Transverse colon (tissue), 4 donors: Measurements from ENCODE around the gene USP47. TPM values are rescaled to one million over a fixed set of nuclear protein-coding genes. Genes with fewer than 3 reads are reported as not detected.

Experiments
- DNase-seq: peaks from one replicate; pipeline ENCODE4 v3.0.0-alpha.2; 2019
- H3K27ac ChIP-seq, 4 donors: fragments of 200-600 bp; sonication (generic); 2 replicates each; pipeline ENCODE4 v1.5.1; 2016 to 2018; ENCODE audit warnings: inconsistent platforms in 4 of 4
- H3K27me3 ChIP-seq: fragments of 200-600 bp; sonication (generic); 2 replicates; pipeline ENCODE4 v1.5.1; 2017; ENCODE audit warnings: inconsistent platforms
- H3K36me3 ChIP-seq, 4 donors: fragments of 200-600 bp; sonication (generic); 2 replicates each; pipeline ENCODE4 v1.5.1; 2017 to 2019; ENCODE audit warnings: inconsistent platforms in 4 of 4
- H3K4me1 ChIP-seq, 4 donors: fragments of 200-600 bp; sonication (generic); 2 replicates each; pipeline ENCODE4 v1.5.1; 2017 to 2020; ENCODE audit warnings: inconsistent platforms in 4 of 4
- H3K4me3 ChIP-seq, 4 donors: fragments of 200-600 bp; sonication (generic); 1 replicate in 1 of 4; 2 replicates in 3 of 4; pipeline versions ENCODE4 v1.5.1 to v1.6.1; 2017 to 2019; ENCODE audit warnings: inconsistent platforms in 4 of 4
- H3K9me3 ChIP-seq, 2 donors: fragments of 200-600 bp; sonication (generic); 2 replicates each; pipeline ENCODE4 v1.5.1; 2017 to 2019; ENCODE audit warnings: inconsistent platforms in 2 of 2
- EP300 ChIP-seq: sonication (generic); formaldehyde crosslinking; IDR thresholded peaks from one replicate; pipeline ENCODE4 v1.6.1; 2017; ENCODE audit warnings: antibody characterized with exemption, low read depth
- POLR2A ChIP-seq: fragments of 450-650 bp; IDR thresholded peaks from one replicate; pipeline ENCODE4 v1.6.1; 2016; ENCODE audit warnings: antibody characterized with exemption, mild to moderate bottlenecking, moderate library complexity
- POLR2AphosphoS5 ChIP-seq, 3 donors: sonication (generic); formaldehyde crosslinking; IDR thresholded peaks; one replicate each; pipeline ENCODE4 v1.6.1; 2016; ENCODE audit warnings: antibody characterized with exemption in 3 of 3
- WGBS, 2 donors: methylation state at CpG; one replicate each; pipeline ENCODE4 v1.1.5; 2018; ENCODE audit warnings: low coverage in 1 of 2; 5-methylcytosine and 5-hydroxymethylcytosine counted together
- in situ Hi-C, 4 donors: fragments of 200-750 bp; cut with MboI; loops; one replicate each; pipeline versions ENCODE4 v1.15.0 to v1.15.1; 2017; ENCODE audit warnings: low sequenced_read_pairs in 3 of 4, low pct_ligation_motif_present in 1 of 4, low pct_unique_long_range_greater_than_20kb in 1 of 4
- intact Hi-C: fragments of 100-400 bp; cut with DNase I; formaldehyde crosslinking; loops from one replicate; pipeline ENCODE4 v1.15.1; 2023; ENCODE audit warnings: low total_unique reads
- total RNA-seq, 4 donors: library from RNA; depleted of rRNA; stranded (reverse); fragments of >200 nt; gene quantifications; one replicate each; pipeline ENCODE4 v1.1.0, GENCODE V29; 2016
- TF ChIP-seq, protein P1 (sequence below), 5 experiments: fragments of 200-600 bp in 3 of 5; fragments of 450-650 bp in 2 of 5; sonication (generic) in 3 of 5; IDR thresholded peaks; 1 replicate in 2 of 5; 2 replicates in 3 of 5; pipeline ENCODE4 v1.5.1; 2016 to 2017; ENCODE audit warnings: antibody characterized with exemption in 5 of 5, inconsistent platforms in 3 of 5, mild to moderate bottlenecking in 2 of 5, moderate library complexity in 1 of 5

USP47 gene, protein sequence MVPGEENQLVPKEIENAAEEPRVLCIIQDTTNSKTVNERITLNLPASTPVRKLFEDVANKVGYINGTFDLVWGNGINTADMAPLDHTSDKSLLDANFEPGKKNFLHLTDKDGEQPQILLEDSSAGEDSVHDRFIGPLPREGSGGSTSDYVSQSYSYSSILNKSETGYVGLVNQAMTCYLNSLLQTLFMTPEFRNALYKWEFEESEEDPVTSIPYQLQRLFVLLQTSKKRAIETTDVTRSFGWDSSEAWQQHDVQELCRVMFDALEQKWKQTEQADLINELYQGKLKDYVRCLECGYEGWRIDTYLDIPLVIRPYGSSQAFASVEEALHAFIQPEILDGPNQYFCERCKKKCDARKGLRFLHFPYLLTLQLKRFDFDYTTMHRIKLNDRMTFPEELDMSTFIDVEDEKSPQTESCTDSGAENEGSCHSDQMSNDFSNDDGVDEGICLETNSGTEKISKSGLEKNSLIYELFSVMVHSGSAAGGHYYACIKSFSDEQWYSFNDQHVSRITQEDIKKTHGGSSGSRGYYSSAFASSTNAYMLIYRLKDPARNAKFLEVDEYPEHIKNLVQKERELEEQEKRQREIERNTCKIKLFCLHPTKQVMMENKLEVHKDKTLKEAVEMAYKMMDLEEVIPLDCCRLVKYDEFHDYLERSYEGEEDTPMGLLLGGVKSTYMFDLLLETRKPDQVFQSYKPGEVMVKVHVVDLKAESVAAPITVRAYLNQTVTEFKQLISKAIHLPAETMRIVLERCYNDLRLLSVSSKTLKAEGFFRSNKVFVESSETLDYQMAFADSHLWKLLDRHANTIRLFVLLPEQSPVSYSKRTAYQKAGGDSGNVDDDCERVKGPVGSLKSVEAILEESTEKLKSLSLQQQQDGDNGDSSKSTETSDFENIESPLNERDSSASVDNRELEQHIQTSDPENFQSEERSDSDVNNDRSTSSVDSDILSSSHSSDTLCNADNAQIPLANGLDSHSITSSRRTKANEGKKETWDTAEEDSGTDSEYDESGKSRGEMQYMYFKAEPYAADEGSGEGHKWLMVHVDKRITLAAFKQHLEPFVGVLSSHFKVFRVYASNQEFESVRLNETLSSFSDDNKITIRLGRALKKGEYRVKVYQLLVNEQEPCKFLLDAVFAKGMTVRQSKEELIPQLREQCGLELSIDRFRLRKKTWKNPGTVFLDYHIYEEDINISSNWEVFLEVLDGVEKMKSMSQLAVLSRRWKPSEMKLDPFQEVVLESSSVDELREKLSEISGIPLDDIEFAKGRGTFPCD (N-terminal part only)
- total RNA-seq, result 10 to 100 TPM; 42.6 to 85.1 (median 57.3) TPM

DNA sequence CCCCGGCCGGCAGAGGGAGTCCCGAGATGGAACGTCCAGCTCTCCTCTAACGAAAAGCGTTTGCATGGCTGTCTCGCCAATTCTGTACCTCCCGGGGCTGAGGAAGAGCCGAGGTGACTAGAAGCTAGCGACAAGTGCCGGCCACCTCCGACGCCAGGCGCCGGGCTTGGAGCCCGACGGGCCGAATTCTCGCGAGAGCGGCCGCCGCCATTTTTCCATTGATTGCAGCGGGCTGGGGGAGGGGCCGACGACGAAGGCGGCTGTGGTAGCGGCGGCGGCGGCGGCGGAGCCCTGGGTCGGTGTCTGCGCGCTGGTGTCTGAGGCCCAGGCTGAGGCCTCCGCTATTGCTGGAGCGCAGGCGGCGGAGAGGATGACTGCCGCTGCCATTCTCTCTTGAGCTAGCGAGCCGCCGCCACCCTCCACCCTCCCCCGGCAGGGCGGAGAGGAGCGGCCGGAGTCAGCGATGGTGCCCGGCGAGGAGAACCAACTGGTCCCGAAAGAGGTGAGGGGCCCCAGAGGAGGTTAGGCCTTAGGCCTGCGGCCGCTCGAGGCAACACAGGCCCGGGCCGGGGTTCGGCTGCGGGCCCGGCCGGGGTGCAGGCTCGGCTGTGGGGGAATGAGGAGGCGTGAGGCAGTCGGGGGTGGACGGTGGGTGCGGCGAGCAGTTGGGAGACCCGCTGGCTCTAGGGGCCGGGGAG is at the start of gene USP47:
Gene USP47, plus strand, starts transcription at position 250 of the 698 bp plus-strand sequence. Its CDS starts 214 bp downstream, at position 464.
- Histone ChIP-seq H3K27ac (peak within 1 kb of the TSS; percentile 94 to 99 (median 98)), H3K36me3 (no peaks in the 10 kb centered on the region), H3K4me1 (peaks cover 15 to 45% (median 37%) of the 10 kb centered on the region in 4 donors), H3K9me3 (no peaks in the 10 kb centered on the region), H3K4me3 (peak within 1 kb of the TSS; percentile 53 to 87 (median 84)), H3K27me3 (no peaks in the 10 kb centered on the region)
- in situ Hi-C loops (no loop called here), intact Hi-C loops (no loop called here)
- WGBS, 2 donors, result 0% methylated on average over 4 to 46 of the region's 70 CpGs
- TF ChIP-seq POLR2A (peak; percentile 85), POLR2AphosphoS5 (IDR thresholded peaks at IDR 0.05) (peak; percentile 79 to 89 (median 87)), EP300 (no peak)
- TF ChIP-seq, protein P1, sequence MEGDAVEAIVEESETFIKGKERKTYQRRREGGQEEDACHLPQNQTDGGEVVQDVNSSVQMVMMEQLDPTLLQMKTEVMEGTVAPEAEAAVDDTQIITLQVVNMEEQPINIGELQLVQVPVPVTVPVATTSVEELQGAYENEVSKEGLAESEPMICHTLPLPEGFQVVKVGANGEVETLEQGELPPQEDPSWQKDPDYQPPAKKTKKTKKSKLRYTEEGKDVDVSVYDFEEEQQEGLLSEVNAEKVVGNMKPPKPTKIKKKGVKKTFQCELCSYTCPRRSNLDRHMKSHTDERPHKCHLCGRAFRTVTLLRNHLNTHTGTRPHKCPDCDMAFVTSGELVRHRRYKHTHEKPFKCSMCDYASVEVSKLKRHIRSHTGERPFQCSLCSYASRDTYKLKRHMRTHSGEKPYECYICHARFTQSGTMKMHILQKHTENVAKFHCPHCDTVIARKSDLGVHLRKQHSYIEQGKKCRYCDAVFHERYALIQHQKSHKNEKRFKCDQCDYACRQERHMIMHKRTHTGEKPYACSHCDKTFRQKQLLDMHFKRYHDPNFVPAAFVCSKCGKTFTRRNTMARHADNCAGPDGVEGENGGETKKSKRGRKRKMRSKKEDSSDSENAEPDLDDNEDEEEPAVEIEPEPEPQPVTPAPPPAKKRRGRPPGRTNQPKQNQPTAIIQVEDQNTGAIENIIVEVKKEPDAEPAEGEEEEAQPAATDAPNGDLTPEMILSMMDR (IDR thresholded peaks at IDR 0.05), result peak in 4 of 5 experiments; percentile 58 to 86 (median 66)
- peak; percentile 93 for DNase-seq

DNA sequence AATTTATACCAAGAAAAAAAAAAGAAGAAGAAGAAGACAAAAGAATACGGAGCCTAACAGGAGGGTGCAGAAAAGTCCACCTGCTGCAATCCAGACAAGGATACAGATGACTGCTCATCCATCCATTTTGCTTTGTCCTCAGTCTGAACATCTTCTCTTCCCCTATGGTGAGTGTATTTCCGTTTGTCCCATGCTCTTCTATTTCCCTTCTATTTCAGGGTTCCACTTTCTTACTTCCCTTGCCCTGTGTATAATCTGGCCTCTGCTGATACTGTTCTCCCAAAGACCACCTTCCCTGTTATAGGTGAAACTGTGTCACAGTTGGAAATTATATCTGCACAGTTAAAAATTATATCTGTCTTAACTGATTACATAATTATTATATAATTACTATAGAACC is 48.7 kb upstream of the USP47 start:
- H3K27ac ChIP-seq, result no peak overlapping the region
- intact Hi-C loops, result no loop called here
- in situ Hi-C loops, result loop anchor here in 2 of 4 donors (5.0 to 25.0 kb wide), 4 partner anchors 252 to 856 kb away; no protein-coding TSS in a partner anchor
- H3K9me3 ChIP-seq, result no peaks in the 10 kb centered on the region
- DNase-seq, result no peak
- peaks cover 13% of the 10 kb centered on the region for H3K27me3 ChIP-seq
- TF ChIP-seq POLR2AphosphoS5 (IDR thresholded peaks at IDR 0.05), result no peak
- TF ChIP-seq, protein P1 (IDR thresholded peaks at IDR 0.05), result no peak
- TF ChIP-seq POLR2A, result no peak
- TF ChIP-seq EP300, result no peak
- 49 to 70% methylated on average over 2 of the region's 2 CpGs for WGBS, 2 donors
- no peaks in the 10 kb centered on the region for H3K4me1 ChIP-seq
- H3K4me3 ChIP-seq, result no peak overlapping the region
- H3K36me3 ChIP-seq, result no peaks in the 10 kb centered on the region

DNA sequence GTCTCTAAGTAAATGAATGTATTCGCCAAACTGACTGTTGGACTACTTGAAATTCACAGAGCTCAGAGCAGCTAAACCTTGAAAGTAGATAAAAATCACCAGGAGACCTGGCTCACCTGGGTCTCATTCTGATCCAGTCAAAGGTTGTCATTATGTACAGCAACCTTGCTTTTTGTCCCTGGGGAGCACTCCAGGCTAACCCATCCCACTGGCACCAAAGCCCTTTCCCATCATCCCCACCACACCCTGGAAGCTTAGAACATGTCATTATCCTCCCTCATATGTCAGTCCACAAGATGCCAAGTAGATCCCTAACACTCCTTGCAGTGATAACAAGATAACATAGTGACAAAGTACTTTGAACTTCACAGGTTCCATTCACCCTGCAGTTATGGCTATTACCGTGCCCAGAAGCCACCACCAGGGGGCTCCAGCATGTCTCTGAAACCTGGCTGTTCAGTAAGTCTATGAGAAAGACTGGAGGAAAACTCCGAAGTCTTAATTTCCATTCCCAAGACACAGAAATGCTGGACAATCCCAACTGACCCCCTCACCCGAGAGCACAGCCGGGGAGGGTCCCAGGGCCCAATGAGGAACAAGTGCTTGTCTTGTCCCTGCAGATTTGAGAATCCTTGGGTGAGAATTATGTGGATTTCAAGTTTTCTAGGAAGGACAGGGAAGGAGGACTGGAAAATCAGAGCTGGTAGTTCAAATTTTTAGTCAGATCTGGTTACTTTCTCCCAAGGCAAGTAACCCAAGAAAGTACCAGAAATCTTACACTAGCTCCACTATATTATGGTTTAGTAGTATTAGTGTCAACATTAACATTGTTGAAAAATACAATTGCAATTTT is 43.0 kb upstream of the USP47 start:
- Histone ChIP-seq H3K4me1 (no peaks in the 10 kb centered on the region), H3K36me3 (no peaks in the 10 kb centered on the region), H3K27me3 (peaks cover 13% of the 10 kb centered on the region), H3K4me3 (no peak overlapping the region), H3K9me3 (no peaks in the 10 kb centered on the region), H3K27ac (no peak overlapping the region)
- DNase-seq, result peak; percentile 88
- intact Hi-C loops, result loop anchor here (2.0 to 5.0 kb wide), 2 partner anchors 103 to 246 kb away; no protein-coding TSS in a partner anchor
- 19 to 71% methylated on average over 1 to 5 of the region's 5 CpGs for WGBS, 2 donors
- TF ChIP-seq EP300, result no peak
- TF ChIP-seq, protein P1 (IDR thresholded peaks at IDR 0.05), result peak; percentile 65 to 91 (median 88)
- in situ Hi-C loops, result loop anchor here in 3 of 4 donors (5.0 to 25.0 kb wide), 4 partner anchors 246 to 862 kb away; no protein-coding TSS in a partner anchor
